ENCODE results near the gene SCARF1.

GRCh38 chr17:1592751-1593629 is 52.5 kb downstream of the SCARF1 start:
- TF ChIP-seq CTCF (IDR thresholded peaks at IDR 0.05): no peak
- no peak for TF ChIP-seq EP300 (IDR thresholded peaks at IDR 0.05)
- no peak for TF ChIP-seq POLR2A (IDR thresholded peaks at IDR 0.05)

Measured in ovary (tissue), 3 donors.